Activated T-cell treated with anti-CD3 and anti-CD28 coated beads for 1 hour (primary cell): Measurements from ENCODE around the gene CDH22.

Experiments used
- DNase-seq: peaks from one replicate; pipeline ENCODE4 v3.0.0-alpha.2; 2020; ENCODE audit warnings: low read depth

CDH22 gene

DNA sequence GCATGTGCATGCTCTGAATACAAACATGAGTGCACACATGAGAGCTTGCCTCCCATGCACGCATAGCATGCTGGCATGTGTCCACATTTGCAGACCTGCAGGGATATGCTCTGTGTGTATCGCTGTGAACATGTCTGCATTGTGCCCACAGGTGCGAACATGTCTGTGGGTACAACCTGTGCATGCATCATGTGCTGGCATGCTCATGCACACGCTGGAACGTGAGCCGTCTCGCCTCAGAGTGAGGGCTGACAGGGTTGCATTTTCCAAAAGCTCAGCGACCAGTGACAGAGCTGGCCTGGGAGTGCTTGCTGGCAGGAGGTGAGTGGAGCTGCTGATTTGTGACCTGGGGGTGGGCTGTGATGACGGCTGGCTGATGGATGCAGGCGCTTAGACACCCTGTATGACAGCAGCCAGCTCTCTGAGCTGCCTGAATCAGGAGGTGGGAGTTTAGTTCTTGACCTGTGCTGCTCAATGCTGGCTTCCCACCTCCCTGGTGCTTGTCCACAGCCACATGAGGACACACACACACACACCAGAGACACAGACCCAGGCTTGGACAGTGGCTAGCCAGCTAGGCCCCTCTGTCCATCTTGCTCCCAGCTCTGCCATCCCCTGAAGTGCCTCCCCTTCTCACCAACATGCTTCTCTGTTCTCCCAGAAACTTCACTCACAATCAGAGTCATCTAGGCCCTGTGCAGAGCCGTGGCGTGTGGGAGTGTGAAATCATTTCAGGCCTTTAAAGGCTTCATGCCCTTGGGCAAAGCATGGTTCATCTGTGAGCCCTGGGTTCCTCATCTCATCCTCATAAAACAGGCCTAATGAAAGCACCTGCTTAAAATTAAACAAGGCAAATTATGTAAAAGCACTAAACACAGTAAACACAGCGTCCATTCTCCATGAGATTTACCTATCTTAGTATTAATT, 138.8 kb downstream of the CDH22 start:
- DNase-seq: no peak

DNA sequence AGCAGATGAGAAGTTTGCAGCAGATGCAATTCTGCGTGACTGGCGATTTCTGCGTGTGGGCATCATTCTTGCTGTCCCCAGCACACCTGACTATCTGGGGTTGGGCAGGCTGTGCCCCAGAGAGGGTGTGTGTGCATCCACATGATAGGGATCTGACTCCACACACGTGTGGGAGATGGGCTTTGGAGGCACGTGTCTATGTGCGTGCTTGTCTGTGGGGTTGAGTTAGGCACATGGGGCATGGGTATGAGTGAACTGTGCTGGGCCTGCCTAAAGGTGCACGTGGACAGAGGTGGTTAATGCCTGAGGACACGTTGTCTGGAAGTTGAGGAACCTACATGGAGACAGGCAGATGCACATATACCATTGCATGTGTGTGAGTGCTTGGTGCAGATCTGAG, 139.9 kb downstream of the CDH22 start:
- no peak for DNase-seq

DNA sequence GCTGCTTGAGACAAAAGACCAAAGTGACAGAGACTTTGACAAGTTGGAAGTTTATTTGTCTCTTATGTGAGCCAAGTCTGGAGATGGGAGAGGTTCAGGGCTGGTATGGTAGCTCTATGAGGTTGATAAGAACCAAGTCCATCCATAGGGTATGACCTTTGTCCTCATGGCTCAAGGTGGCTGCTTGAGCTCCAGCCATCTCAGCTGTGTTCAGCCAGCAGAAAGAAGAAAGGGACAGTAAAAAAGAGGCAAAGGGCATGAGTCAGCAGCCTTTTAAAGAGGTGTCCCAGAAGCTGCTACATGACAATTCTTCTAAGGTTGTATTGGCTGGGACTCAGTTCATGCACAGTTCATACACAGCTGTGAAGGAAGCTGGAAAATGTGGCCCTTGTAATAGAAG, 141.2 kb downstream of the CDH22 start:
- no peak for DNase-seq

DNA sequence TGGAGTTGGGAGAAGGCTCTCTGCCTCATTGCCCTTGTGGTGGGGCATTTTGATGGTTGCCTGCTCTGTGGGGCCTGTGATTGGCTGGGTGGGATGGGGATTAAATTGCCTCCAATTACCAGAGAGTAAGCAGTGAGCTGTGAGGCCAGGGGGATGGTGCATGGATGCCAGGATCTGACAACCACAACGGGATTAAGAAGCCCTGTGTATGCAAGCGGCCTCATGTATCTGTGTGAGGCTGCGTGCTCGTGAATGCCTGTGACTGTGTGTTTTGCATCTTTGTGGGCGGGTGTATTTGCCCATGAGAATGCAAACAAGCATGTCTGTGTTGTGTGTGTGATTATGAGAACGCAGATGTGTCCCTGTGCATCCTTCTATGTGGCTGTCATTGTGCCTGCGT, 144.0 kb downstream of the CDH22 start:
- no peak for DNase-seq

DNA sequence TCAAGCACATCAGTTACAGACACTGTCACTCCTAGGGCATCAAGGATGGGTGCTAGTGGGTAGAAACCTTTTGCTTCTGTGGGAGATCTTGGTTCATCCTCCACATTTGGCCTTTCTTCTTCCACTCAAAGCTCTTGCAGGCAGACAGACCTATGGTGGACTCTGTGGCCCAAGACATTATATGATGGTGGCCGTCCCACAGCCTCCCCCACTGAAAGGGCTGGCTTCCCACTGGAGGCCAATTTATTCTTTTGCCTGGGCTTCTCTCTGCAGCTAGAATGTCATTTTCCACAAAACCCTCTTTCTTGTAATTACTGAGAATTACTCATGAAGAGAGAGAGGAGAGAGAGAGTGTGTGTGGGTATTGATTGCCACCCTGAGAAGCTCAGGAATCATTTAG, 146.4 kb downstream of the CDH22 start:
- DNase-seq: no peak

DNA sequence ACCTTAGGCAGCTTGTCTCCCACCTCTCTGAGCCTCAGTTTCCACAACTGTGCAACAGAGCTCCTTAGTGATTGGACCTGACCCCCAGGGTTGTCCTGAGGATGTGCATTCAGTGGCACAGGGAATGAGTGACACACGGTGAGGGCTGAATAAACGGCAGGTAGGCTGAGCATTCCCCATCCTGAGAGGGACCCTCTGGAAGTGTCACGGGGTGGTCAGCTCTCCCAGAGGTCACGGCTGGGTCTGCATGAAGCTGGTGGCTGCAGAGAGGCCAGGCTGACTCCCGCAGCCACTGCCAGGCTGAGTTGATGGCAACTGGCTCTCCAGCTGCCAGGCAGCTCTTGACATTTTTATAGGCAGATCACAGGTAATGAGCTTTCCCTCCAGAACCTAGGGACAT, 147.6 kb downstream of the CDH22 start:
- DNase-seq: no peak

DNA sequence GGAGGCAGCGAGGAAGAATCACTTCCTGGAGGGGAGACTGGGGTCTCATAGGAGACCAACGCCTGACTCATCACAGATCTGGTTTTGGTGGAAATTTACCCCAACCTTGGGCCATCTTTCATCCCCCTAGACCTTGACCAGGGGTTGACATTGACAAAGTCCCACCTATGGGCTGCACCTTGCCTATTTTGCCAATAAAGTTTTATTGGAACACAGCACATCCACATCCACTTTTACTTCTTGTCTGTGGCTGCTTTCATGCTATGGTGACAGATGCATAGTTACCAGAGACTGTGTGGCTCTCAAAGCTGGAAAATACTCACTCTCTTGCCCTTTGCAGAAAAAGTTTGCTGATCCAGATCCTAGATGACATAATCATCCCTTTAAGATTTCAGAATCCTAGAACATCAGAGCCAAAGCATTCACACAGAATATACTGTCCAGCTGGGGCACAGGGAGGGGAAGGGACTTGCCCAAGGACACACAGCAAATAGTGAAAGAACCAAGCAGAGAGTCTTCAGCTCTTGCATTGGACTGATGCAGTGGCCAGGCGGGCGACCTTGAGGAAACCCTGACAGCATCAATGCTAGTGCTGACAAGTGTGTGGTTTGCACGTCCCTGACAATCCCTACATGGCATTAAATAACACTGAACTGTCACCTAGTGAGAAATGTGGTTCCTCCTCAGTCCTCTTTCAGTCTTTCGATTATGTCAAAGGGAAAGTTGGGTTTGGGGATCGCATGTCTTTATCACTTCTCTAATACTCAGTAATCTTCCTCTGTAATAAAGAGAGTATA, 149.0 kb downstream of the CDH22 start:
- DNase-seq: no peak

DNA sequence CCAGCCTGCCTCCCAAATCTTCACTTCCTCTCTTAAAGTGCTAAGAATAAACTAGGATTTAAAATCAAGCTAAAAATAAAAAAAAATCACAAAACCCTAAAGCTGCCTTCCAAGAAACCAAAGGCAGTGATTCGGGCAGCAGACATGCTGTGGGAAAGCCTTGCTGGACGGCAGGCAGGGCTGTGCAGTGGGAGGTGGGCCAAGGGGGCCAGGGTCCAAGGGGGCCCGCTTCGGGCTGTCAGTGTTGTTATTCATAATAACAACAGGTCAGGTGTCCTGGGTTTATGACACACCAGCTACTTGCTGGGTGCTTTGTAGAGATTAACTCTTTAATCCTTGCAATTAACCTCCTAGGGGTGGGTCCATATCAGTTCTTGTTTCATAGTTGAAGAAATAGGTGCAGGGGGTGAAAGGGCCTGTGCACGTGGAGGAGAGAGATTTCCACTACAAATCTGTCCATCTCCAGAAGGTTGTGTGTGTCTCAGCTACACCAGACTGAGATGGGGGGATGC, 149.8 kb downstream of the CDH22 start:
- no peak for DNase-seq

DNA sequence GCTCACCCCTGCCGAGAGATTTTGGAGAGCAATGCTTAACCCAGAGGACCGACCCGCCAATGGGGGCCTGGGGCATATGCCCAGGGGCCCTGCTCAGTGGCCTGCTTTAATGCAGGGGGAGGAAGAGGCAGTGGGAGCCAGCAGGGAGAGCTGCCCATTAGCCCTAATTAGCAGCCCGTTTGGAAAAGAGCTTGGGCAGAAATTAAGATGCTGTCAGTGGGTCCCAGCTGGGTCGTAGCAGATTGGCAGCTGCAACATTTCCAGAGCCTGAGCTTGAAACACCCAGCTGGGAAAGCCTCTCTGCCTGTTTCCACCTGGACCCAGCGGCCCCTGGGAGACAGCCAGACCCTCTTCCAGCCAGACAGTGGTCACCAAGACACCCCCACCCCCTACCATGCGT, 150.7 kb downstream of the CDH22 start:
- DNase-seq: no peak

DNA sequence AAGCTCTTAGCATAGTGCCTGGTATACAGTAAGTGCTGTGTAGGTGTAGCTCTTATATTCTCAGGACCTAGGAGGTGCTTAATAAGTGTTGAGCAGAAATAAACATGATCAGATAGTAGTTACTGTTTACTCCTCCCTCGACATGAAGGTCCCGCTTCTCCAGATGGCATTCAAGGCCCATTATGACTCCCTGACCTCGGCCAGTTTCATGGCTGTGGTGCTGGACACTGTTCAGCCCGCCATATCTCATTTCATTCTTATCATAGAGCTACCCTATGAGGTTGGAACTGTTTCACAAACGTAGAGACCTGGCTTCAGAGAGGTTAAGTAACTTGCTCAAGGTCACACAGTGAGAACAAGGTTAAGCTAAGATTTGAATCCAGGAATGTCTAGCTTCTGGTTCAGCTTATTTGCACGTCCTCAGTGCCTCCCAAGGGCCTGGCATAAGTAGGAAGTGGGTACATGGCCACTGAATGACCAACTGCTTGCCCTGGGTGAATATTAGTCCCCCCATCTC, 151.2 kb downstream of the CDH22 start:
- no peak for DNase-seq

DNA sequence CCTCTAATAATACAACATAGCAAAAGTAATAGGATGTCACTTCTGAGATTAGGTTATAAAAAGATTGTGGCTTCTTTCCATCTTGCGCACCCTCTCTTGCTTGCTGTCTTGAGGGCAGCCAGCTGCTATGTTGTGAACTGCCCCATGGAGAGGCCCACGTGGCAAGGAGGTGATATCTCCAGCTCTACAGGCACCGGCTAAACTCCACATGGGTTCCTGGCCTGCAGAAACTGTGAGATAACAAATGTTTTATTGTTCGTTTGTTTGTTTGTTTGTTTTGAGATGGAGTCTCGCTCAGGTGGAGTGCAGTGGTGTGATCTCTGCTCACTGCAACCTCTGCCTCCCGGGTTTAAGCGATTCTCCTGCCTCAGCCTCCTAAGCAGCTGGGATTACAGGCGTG, 152.2 kb downstream of the CDH22 start:
- DNase-seq: no peak

DNA sequence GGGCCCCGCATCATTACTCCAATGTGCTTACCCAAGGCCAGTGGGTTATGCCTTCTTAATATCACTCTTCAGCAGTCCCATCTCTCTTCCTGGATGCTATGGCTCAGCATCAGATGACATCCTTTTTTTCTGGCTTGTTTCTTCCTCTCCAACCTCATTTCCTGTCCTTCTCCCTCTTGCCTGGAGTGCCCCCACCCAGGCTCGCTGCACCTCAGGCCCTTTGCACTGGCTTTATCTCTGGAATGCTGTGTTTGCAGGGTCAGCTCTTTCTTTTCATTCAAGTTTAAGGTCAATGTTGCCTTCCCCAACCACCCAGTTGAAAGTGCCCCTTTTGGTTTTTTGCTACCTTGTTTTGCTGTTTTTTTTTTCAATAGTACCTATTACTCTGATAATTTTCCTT, 153.5 kb downstream of the CDH22 start:
- DNase-seq: no peak

DNA sequence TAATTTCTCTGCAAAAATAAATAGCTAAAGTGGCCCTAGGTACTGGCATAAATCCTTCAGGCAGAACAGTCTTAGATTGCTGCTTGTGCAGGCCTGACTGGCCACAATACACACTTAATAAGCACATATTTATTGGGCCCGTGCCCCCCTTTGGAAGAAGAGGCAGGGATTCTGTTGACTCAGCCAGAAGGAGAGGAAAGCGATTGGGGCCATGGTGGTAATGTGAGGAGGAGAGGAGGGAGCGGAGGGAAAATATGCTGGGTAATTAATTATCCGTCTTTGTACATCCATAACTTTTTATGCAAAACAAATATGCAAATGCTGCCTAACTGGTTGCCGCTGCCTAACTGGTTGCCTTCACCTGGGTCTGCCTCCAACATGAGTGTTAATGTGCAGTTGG, 154.0 kb downstream of the CDH22 start:
- DNase-seq: no peak

DNA sequence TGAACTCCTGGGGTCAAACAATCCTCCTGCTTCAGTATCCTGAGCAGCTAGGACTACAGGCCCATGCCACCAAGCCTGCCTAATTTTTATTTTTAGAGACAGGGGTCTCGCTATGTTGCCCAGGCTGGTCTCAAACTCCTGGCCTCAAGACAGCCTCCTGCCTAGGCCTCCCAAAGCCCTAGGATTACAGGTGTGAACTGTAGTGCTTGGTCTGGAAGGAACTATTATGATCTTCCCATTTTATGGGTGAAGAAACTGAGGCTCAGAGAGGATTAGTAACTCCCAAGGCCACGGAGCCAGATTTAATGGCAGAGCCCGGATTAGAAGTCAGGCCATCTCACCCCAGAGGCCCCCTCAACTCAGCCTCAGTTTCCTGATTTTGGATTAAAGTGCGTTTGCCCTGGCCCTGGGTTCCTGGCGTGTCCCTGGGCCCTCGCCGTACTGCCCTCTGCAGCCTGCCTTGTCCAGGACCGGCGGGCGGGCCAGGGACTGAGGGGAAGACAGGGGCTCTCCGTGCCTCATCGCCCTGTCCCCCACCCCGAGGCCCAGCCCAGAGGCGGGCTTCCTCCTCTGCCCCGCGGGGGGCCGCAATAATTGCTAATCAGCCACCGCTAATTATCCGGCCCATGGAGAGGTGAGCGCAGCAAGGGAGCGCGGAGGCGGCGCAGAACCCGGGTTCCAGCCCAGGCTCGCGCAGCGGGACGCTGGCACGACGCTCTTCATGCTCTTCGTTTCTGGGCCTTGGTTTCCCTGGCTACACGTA, 155.3 kb downstream of the CDH22 start:
- DNase-seq: no peak

DNA sequence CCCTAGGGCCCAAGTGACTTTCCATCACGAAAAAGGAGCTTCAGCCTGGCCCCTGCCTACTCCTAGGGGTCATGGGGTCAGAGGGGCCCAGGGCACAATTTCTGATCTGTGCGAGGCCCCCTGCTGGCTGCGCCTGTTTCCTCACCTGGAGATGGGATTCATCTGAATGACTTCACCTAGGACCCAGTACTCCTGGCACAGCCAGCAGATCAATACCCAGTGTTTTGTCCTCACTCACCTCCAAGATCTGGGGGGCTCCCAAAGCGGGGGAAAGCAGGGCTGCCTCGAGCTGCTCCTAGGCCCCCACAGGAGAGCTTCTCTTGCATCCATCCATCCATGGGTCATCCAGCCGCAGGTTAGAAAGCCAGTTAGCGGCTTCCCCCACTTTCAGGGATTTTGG, 156.4 kb downstream of the CDH22 start:
- DNase-seq: no peak

DNA sequence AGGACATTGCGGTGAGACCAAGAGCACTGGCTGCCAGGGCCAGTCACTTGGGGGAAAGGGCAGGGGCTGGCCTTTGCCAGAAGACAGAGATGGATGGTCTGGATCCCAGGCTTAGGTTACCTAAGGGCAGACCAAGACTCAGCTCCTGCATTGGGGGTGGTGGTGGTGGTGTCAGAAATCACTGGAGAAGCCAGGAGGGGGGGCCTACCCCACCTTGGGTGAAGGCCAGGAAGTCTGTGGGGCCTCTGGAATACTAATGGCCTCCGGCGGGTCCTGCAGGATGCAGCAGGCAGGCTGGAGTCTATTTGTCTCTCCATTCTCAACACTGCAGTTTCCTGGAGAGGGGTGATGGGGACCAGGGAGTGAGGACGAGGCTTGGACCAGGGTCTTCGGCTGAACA, 157.4 kb downstream of the CDH22 start:
- no peak for DNase-seq

DNA sequence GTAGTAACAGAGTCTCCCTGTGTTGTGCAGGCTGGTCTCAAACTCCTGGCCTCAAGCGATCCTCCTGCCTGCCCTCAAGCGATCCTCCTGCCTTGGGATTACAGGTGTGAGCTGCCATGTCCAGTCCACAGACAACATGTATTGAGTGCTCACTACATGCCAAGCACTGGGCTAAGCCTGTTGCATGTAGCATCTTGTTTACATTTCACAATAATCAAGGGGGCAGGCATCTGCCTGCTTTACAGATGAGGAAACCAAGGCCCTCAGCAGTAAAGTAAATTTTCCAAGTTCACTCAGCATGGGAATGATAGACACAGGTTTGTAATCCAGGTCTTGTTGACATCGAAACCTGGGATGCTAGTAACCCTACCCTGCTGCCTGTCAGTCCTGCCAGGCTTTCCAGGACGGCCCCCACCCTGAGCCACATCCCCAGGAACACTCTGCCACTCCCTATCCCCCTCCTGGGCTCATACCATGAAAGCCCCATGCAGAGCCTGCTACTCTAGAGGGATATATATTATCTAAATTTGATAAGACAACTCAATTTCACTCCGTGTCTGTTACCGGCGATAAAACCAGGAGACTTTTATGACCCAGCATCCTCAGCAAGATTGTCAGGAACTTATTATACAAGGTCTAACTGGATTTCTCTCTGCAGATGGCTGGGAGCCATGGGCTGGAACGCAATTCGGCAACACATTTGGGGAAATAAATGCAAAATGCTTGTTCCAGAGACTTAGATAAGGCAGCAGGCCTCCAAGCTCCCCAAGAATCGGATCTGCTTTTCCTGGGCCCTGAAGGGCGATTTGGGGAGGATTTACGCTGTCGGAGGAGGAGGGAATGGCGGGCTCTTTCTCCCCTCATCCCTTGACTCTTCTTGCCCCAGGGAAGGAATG, 159.7 kb downstream of the CDH22 start:
- no peak for DNase-seq

DNA sequence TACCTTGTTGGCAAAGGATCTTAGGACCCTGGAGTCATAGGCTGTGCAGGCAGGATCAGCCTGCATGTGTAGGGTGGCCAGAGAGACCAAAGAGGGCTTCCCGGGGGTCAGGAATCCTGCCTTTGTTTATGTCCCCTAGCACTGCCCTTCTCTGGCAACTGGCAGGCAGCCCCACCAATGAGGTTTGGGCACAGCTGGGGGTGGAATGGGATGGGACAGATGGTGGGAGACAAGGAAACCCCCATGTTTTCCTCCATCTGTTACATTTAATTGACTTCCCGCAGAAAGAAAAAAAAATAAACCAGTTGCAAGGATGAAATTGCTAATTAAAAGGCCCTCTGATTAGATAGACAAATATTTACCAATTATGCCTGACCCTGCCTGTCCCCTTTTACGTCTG, 162.6 kb downstream of the CDH22 start:
- DNase-seq: no peak

DNA sequence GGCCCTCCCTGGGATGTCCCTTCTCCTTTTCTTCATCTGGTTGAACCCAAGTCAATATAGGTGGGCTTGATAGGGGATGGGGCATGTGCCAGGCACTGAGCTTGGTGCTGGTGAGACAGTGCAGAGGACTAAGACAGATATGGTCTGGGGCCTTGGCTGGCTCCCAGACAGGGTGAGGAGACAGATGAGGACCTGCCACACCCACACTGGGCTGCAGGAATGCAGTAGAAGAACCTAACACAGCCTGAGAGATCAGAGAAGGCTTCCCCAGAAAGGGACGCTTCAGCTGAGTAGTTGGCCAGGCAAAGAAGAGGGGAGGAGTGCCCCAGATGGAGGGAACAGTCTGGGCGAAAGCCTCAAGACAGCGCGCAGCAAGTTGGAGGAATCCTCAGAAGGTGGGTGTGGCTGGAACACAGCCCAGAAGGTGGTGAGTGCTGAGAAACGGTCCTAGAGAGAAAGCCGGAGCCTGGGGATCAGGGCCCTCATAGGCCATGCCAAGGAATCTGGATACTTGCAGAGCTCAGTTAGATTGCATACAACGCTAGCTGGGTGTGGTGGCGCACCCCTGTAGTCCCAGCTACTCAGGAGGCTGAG, 163.8 kb downstream of the CDH22 start:
- DNase-seq: no peak

DNA sequence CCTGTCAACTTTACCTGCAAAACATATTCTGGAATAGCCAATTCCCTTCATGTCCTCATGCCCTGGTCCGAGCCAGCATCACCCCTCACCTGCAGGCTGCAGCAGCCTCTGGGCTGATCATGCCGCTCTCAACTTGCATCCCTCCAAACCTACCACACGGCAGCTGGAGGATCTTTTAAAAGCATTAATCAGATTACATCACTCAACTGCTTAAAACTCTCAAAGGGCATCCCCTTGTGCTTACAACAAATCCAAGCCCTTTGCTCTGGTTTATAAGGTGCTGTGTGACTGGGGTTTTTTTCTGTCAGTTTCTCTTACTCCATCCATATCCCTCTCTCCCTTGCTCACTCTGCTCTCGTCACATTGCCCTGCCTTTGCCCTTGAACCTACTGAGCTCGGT, 166.2 kb downstream of the CDH22 start:
- no peak for DNase-seq
